ENCODE measurements around the gene HPS1. TPM values are rescaled to one million over a fixed set of nuclear protein-coding genes. Genes with fewer than 3 reads are reported as not detected.

HPS1 gene
- polyA plus RNA-seq, 2 of the 4 experiments (the other 2 are of a cell fraction), result 25.1 to 28.2 TPM

- no peak for DNase-seq (ENCODE audit: low read depth in 1 of 2, low spot score in 1 of 2)
- CTCF ChIA-PET, result no interaction called here
- no peak for FAIRE-seq
- Histone ChIP-seq H3K4me1 (no peaks in the 10 kb centered on the region), H3K9me3 (no peaks in the 10 kb centered on the region), H3K4me3 (no peak overlapping the region), H3K27ac (no peak overlapping the region), H3K4me2 (no peak overlapping the region)
- ATAC-seq, result no peak
- 38% methylated on average over 5 of the region's 5 CpGs for WGBS (ENCODE audit: missing lambda C conversion rate)
- POLR2A ChIA-PET, result no interaction called here
- 0 out of 2 replicates have a peak, but pooled peaks have one; percentile 8 for TF ChIP-seq CBX8 (IDR thresholded peaks at IDR 0.05)
- TF ChIP-seq, protein P1, sequence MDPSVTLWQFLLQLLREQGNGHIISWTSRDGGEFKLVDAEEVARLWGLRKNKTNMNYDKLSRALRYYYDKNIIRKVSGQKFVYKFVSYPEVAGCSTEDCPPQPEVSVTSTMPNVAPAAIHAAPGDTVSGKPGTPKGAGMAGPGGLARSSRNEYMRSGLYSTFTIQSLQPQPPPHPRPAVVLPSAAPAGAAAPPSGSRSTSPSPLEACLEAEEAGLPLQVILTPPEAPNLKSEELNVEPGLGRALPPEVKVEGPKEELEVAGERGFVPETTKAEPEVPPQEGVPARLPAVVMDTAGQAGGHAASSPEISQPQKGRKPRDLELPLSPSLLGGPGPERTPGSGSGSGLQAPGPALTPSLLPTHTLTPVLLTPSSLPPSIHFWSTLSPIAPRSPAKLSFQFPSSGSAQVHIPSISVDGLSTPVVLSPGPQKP (IDR thresholded peaks at IDR 0.05; ENCODE audit: low read depth, low read length), result no peak
Measured at GRCh38 chr10:98470850-98471249, 24.1 kb upstream of the HPS1 start.

GRCh38 chr10:98469001-98469931 lies 22.5 kb upstream of the HPS1 start:
- Histone ChIP-seq H3K27ac (no peak overlapping the region), H3K4me2 (no peak overlapping the region), H3K4me3 (no peak overlapping the region), H3K9me3 (no peaks in the 10 kb centered on the region), H3K4me1 (no peaks in the 10 kb centered on the region)
- ChIA-PET POLR2A (interaction anchor here (0.7 kb wide), 1 partner anchor 8 kb away, joined by 3 read pairs; no protein-coding TSS in a partner anchor), CTCF (interaction anchor here (1.1 to 4.0 kb wide), 7 partner anchors 10 to 1143 kb away, joined by 3 to 46 read pairs (median 6); no protein-coding TSS in a partner anchor)
- TF ChIP-seq RAD21 (conservative IDR thresholded peaks at IDR 0.05 in 1 of 2, IDR thresholded peaks at IDR 0.05 in 1 of 2) (no peak), SMC3 (IDR thresholded peaks at IDR 0.05) (no peak), HOXB13 (CRISPR knock-in tag; IDR thresholded peaks at IDR 0.05; ENCODE audit: low read depth) (no peak), PHF8 (IDR thresholded peaks at IDR 0.05; ENCODE audit: borderline replicate concordance, low read depth) (no peak), GATA3 (IDR thresholded peaks at IDR 0.05; ENCODE audit: borderline replicate concordance) (no peak), TFCP2L1 (CRISPR knock-in tag; IDR thresholded peaks at IDR 0.05) (no peak), BHLHE40 (IDR thresholded peaks at IDR 0.05; ENCODE audit: low read depth, low read length) (no peak), TP53 (CRISPR knock-in tag; IDR thresholded peaks at IDR 0.05) (no peak), HOXA7 (CRISPR knock-in tag; IDR thresholded peaks at IDR 0.05) (no peak), MAFK (IDR thresholded peaks at IDR 0.05; ENCODE audit: partially characterized antibody) (no peak), FOSL2 (IDR thresholded peaks at IDR 0.05) (no peak), FOSL2 (CRISPR knock-in tag; IDR thresholded peaks at IDR 0.05) (no peak), ZSCAN20 (CRISPR knock-in tag; IDR thresholded peaks at IDR 0.05) (no peak), CHD2 (IDR thresholded peaks at IDR 0.05; ENCODE audit: low read length, partially characterized antibody) (no peak), CBX8 (IDR thresholded peaks at IDR 0.05) (no peak), RARB (CRISPR knock-in tag; IDR thresholded peaks at IDR 0.05) (no peak), HMGXB4 (CRISPR knock-in tag; IDR thresholded peaks at IDR 0.05; ENCODE audit: borderline replicate concordance) (no peak)
- no peak for DNase-seq (ENCODE audit: low read depth in 1 of 2, low spot score in 1 of 2)
- 23% methylated on average over 2 of the region's 2 CpGs for WGBS (ENCODE audit: missing lambda C conversion rate)
- no peak for ATAC-seq
- FAIRE-seq, result no peak

Data from A549 (cell line).